HG02870 (cell line): Measurements from ENCODE around the gene HYAL1.
A peak's percentile ranks its signal among the peaks of the same experiment; 100 is the strongest.
"Not testable (repeated sequence)": the region's sequence is repeated elsewhere in the genome, so short reads cannot be mapped to it uniquely, and the experiment has no call there.

Experiments
- ATAC-seq: cut with Tn5 transposase; IDR thresholded peaks from one replicate; pipeline ENCODE4 v1.9.1; 2021; ENCODE audit warnings: mild to moderate bottlenecking, moderate library complexity; ENCODE audit not compliant: unreplicated experiment

Gene HYAL1

GRCh38 chr3:50295553-50296431 is 7.6 kb downstream of the HYAL1 start:
- no peak for ATAC-seq

GRCh38 chr3:50294492-50295403 is 8.6 kb downstream of the HYAL1 start:
- ATAC-seq, result no peak

GRCh38 chr3:50294089-50294488 is 9.3 kb downstream of the HYAL1 start:
- no peak for ATAC-seq

GRCh38 chr3:50293079-50293801 is 10.1 kb downstream of the HYAL1 start:
- no peak for ATAC-seq

- peak; percentile 95 for ATAC-seq
Measured at GRCh38 chr3:50292159-50293078, 11.0 kb downstream of the HYAL1 start, which contains the start of gene IFRD2. Gene IFRD2 (minus strand): TSS chr3:50292429. CDS start chr3:50292274, 155 bp downstream.

GRCh38 chr3:50290161-50290641 is 13.2 kb downstream of the HYAL1 start:
- no peak for ATAC-seq

GRCh38 chr3:50289130-50289529 is 14.2 kb downstream of the HYAL1 start:
- no peak for ATAC-seq

GRCh38 chr3:50288387-50289007 is 14.9 kb downstream of the HYAL1 start:
- no peak for ATAC-seq

- ATAC-seq, result no peak
Measured at GRCh38 chr3:50287262-50287661, 16.1 kb downstream of the HYAL1 start.

GRCh38 chr3:50286322-50287227 is 16.8 kb downstream of the HYAL1 start:
- ATAC-seq, result no peak

- not testable (repeated sequence) for ATAC-seq
Measured at GRCh38 chr3:50284121-50284520, 19.3 kb downstream of the HYAL1 start.

GRCh38 chr3:50279255-50280016 is 23.9 kb downstream of the HYAL1 start:
- no peak for ATAC-seq

GRCh38 chr3:50278880-50279224 is 24.5 kb downstream of the HYAL1 start, which contains the start of gene LSMEM2:
Gene LSMEM2 (plus strand): TSS chr3:50279087. CDS start chr3:50279114, 27 bp downstream.
- ATAC-seq, result no peak

GRCh38 chr3:50278123-50278879 is 25.1 kb downstream of the HYAL1 start:
- no peak for ATAC-seq

- ATAC-seq, result no peak
Measured at GRCh38 chr3:50276762-50277101, 26.6 kb downstream of the HYAL1 start.

GRCh38 chr3:50275996-50276761 is 27.2 kb downstream of the HYAL1 start:
- no peak for ATAC-seq
